Measurements from ENCODE around the gene FALEC.
A peak's percentile ranks its signal among the peaks of the same experiment; 100 is the strongest.
"Not testable (repeated sequence)": the region's sequence is repeated elsewhere in the genome, so short reads cannot be mapped to it uniquely, and the experiment has no call there.

The FALEC gene

GRCh38 chr1:150576794-150577556 lies 61.4 kb downstream of the FALEC start:
- no peak for DNase-seq

DNA sequence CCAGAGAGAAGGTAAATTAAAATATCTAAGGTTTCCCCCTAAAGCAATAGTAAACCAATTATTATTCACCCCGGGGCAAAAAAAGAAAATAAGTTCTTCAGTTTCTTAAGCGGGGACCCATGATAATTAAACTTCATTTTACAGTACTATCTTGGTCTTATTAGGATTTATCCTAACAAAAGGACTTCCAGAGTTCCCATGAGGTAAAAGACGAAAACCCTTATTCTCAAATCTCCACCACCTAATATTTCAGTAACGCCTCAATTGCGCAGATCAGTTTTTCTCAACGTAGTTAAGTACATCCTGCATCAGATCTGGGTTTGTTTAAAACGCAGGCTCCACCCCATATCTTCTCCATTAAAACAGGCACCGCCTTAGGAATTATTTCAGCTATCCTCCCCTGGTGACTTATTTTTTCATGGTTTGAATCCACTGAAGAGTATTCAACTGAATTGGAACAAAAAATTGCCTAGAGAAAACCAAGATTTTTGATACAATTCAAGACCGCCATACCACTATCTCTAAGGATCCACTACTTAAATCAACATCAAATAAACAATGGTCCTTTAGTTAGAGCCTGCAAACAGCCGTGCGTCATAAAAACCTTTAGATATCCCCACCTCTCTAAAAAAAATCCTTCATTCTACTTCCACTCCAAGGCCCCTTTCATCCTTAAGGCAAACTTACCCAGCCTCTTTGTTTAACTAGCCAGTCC lies 62.2 kb downstream of the FALEC start:
- DNase-seq = peak; percentile 63

DNA sequence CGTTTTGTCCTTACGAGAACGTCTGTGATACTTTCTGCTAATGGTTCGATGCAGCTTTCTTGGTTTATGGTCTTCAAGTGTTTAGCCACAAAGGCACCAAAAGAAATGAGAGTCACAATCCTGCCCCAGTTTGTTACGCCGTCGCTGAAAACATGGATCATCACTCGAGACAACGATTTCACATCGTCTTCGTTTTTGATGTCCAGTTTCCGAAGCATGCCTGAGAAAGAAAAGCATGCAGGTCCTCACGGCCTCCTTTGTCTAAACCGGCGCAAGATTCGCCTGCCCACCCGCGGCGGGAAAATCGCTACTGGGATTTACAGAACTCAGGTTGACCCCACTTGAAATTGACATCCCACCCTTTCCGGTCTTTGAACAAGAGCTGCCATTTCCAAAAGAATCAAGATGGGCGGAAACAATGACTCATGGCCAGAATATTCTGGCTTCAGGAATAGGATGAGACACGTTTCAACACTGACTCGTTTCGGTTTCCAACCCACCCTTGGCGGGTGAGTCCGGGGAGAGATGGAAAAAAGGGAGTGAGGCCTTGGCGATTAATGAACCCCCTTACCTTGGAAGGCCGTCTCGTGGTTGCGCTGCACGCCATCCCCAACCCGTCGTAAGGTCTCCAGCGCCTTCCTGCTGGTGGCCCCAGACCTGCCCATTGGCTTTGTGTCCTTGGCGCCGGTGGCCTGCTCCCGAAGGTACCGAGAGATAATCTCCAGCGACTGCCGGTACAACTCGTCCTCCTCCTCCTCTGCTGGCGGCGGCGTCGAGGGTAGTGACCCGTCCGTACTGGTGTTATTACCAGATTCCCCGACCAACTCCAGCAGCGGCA lies 62.9 kb downstream of the FALEC start:
- peak; percentile 97 for DNase-seq

- peak; percentile 98 for DNase-seq
Measured at GRCh38 chr1:150579110-150579944, 63.8 kb downstream of the FALEC start, which contains the start of gene MCL1. Gene MCL1, minus strand, starts transcription at chr1:150579610. Its CDS starts 80 bp downstream, at chr1:150579530.

- no peak for DNase-seq
Measured at GRCh38 chr1:150579945-150580642, 64.5 kb downstream of the FALEC start.

DNA sequence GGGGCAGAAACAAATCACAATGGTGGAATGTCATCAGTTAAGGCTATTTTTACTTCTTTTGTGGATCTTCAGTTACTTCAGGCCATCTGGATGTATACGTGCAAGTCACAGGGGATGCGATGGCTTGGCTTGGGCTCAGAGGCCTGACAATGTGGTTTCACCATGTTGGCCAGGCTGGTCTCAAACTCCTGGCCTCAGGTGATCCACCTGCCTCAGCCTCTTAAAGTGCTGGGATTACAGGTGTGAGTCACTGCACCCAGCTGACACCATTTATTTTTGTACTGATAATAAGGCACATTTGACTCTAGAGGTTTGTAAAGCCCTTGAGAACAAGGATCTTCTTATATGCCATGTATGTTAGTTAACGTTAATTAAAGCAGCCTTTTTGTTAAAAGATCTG lies 65.4 kb downstream of the FALEC start:
- not testable (repeated sequence) for DNase-seq

- not testable (repeated sequence) for DNase-seq
Measured at GRCh38 chr1:150581437-150581836, 65.9 kb downstream of the FALEC start.

DNA sequence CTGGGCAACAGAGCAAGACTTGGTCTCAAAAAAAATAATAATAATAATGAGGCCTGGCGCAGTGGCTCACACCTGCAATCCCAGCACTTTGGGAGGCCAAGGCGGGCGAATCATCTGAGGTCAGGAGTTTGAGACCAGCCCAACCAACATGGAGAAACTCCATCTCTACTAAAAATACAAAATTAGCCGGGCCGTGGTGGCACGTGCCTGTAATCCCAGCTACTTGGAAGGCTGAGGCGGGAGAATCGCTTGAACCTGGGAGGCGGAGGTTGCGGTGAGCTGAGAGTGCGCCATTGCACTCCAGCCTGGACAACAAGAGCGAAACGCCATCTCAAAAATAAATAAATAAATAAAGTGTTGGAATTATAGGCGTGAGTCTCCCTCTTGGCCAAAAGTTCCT lies 66.4 kb downstream of the FALEC start:
- DNase-seq = not testable (repeated sequence)

DNA sequence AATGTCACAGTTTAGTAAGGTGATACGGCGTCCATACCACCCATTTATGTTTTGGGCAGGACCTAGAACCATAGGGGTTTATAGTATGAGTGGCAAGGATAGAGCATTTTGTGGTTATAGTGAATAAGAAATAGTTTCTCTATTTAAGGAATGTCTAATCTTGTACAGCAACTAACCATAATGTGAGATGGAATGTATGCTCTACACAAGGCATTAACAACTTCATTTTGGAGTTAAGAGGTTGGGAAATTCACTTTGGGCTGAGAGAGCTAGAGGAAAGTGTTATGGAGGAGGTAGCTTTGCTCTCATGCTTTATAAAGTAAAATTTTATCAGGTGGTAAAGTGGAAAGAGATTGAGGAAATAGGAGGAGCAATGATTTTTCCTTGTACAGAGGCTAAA lies 66.8 kb downstream of the FALEC start:
- DNase-seq = no peak
